Stimulated activated CD4-positive, alpha-beta T cell treated with anti-CD3 and anti-CD28 coated beads, Interleukin-4, amount 100 ng/mL, for 48 hours (primary cell): Measurements from ENCODE around the gene TENT4A.

Experiments used
- DNase-seq, 2 donors: peaks; one replicate each; pipeline ENCODE4 v3.0.0-alpha.2; 2020; ENCODE audit warnings: low read depth in 2 of 2

Gene TENT4A

DNA sequence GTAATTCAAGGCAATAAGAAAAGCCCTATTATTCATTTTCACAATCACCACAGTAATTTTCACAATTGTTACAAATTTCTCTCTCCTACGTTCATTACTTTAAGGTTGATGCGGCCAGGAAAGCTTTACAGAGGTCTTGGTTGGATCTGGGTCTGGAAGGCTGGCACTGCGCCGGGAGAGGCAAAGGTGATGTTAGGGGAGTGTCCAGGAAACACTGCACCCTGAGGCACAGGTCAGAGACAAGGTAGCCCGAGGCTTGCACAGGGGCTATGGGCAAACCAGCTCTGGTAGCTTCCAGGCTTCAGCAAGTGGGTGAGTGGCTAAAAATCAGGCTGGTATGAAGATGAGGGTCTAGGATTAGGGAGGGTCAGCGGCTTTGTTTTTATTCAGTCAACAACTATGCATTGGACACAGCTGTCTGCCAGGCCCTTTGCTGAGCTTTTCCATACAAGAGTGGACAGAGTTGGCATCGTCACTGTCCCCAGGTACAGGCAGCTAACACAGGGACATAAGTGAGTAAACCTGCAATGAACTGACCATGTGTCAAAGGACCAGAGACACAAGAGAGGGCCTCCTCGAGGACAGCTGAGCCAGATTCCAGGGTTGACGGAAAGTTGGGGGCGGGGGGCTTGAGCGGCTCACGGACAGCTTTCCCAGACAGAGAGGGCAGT is 12.4 kb upstream of the TENT4A start:
- DNase-seq = no peak

DNA sequence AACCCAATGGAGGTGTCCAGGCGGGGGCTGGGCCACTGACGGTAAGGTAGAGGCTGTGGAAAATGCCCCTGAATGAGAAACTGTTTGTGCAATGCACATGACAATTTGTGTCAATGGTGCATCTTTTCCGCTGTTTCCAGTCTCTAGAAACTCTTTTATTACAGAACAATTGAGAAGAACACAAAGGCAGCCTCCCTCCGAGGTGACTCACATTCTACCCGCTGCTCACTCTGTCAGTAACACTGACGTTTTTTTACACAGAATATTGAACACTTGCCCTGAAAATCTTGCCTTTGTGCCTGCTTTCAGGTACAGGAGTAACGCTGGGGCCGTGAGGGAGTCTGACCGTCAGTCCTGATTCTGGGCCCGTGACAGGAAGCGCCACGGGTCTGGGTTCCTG is 11.7 kb upstream of the TENT4A start:
- DNase-seq = no peak

DNA sequence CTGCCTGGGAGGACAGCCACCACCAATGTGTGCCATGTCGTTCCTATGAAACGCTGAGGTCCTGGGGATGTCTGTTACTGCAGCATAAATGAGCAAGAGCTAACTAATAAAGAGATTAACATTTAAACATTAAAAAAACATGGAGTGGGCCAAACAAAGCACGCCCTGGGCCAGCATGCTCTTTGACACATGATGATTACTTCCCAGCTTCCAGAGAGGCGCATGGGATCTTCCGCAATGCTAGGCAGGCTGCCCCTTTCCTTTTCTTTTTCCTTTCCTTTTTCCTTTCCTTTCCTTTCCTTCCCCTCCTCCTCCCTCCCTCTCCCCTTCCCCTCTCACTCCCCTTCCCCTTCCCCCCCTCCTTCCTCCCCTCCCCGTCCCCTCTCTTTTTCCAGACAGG is 10.6 kb upstream of the TENT4A start:
- no peak for DNase-seq

DNA sequence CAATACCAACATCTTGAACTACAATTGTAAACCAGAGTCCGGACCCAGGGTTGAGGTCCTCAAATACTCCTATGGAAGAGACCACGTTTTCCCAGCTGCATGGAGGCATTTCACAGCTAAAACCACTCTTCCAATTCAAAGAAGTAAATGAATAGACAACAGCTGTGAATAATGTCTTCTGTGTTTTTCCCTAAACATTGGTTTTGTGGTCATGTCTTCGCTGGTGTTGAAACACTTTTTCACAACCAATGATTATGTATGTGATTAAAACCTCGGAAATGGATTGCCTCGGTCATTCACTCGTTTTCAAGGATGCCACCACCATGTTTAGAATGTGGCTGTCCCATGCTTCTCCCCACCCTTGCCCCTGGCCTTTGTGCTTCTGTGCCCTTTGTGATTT is 9.4 kb upstream of the TENT4A start:
- DNase-seq = no peak

DNA sequence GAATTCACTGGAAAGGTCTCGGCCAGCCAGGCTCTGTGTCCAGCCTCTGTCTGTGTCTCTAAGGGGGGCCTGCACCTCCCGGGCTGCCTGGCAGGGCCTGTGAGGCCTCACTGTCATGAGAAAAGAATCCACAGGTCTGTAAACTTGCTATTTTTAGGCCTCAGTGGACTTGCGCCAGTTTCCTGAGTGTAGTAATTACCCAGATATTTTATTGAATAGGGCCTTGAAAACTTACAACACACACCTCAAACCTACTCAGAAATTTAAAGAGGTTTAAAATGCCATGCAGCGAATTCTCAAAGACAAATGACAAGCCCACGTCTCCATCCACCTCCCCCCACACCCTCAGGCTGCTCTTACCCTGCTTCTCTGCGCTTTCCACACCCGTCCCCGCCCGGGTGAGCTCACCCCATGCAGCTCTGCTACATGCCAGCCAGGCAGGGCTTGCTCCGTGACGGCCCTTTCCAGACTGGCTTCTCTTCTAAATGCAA is 8.8 kb upstream of the TENT4A start:
- DNase-seq = no peak

DNA sequence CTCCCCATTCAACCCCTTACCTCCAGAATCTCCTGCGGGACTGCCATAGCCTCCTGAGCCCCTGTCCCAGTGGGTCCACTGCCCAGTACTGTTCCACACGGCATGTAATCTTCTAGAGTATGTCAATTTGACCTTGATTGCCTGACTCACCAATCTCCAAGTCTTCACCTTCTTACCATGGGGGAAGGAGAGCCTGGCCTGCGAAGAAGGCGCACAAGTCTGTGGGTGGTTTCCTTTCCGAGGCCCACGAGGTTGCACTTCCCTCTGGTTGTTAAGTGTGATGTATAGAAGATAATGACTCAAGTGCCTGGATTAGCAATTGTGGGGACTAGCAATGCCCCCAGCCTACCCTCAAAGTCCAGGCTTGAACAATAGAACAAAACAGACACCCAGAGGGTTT is 8.1 kb upstream of the TENT4A start:
- no peak for DNase-seq

DNA sequence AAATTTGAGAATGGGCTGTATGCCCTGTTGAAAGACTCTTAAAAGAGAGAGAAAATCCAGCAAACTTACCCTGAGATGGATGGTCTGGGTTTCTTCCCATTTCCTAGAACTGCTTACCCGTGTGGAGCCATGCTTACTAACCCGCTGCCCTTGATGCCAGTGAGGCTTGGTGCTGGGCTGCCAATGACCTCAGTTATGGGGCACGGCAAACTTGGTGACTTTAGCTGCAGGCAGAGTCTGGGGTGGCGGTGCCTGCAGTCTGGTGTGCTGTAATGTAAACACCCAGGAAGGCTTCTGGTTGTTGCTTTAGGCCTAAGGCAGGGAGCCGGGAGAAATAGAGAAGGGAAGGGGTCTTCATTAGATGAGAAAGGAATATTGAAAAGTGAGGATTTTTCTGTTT is 7.3 kb upstream of the TENT4A start:
- no peak for DNase-seq

DNA sequence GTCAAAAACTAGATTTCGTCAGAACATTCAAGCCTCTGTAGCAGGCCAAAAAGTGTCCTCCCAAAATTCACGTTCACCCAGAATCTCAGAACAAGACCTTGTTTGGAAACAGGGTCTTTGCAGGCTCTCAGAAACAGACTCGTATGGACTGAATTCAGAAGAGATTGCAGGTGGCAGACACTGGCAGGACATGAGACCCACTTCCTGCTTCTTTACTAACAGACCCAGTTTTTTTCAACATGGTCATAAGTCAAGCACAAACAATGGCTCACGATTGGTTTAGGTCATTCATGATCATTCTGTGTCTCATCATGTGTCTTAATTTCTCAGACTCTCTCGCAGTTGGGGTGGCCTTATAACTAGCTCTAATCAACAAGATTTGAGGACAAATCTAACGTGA is 5.4 kb upstream of the TENT4A start:
- no peak for DNase-seq

DNA sequence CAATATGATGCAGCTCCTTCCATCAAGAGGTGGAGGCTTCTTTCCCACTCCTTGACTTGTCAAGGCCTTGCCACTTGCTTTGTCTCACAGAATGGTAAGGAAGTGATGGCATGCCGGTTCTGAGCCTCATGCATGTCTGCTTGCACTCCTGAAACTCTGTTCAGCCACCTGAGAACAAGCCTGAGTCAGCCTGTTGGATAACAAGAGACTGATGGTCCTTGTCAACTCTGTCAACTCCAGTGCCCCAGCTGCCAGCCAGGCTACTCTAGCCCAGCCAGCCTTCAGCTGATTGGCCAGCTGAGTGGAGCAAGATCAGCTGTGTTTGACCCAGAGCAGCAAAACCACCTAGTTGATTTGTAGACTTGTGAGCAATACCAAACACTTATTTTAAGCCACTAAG is 4.4 kb upstream of the TENT4A start:
- no peak for DNase-seq

DNA sequence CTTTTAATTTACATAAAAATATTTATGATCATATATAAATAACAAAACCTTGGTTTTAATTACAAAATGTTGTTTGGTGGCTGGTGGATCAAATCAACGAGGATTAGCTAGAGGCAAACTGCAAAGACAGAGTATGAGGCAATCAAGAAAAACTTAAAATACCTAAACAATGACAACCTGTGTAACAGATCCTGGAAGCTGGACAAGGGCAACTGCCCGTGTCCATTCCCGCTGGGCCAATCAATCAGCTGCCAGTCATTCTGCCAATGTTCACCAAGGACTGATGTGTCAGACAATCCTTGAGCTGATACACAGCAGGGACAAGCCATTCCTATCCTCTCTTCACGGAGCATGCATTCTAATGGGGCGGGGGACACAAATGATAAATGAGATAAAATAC is 3.2 kb upstream of the TENT4A start:
- no peak for DNase-seq

DNA sequence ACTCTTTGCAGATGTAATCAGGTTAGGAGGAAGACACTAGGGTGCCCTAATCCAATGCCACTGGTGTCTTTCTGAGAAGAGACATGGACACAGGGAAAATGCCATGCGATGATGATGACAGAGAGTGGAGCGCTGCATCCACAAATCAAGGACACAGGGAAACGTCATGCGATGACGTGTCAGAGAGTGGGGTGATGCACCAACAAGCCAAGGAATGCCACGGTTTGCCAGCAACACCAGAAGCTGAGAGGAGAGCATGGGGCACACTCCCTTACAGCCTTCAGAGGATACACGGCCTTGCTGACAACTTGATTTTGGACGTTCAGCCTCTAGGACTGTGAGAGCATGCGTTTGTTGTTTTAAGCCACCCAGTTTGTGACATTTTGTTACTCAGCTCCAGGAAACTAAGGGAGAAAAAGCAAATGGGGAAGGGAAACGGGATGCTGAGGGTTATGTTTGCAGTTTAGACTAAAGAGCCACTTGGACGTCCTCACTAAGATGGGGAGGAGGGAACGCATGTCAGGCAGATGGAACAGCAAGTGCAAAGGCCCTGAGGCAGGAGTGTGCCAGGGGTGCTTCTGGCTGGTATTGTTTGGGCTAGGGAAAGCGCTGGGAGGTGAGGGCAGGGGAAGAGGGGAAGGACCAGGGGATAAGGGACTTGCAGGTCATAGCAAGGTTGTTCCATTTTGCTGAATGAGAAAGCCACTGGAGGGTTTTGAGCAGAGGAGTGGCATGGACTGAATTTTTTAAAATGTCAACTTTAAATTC is 2.5 kb upstream of the TENT4A start:
- no peak for DNase-seq

DNA sequence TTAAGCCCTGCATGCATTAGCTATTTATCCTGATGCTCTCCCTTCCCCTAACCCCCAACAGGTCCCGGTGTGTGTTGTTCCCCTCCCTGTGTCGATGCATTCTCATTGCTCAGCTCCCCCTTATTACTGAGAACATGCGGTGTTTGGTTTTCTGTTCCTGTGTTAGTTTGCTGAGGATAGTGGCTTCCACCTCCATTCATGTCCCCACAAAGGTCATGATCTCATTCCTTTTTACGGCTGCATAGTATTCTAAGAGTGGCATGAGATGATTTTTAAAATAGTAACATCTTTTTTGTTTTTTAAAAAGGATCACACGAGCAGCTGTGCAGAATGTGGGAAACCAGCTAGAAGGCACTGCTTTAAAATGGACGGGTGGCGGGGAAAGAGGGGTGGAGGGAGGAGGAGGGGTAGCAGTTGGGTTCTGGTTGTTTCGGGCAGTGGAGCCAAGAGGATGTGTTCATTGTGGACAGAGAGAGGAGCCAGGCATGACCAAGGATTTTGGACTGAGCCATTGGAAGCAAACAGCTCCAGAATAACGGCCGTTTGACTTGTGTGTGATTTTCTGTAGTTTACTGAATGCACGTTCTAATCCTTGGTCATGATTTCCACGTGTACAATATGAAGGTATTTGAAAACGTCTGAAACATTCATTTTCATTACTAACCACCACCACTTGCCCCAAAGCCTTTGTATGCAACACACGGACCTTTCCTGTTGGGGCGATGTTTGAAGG is 1.7 kb upstream of the TENT4A start:
- no peak for DNase-seq

DNA sequence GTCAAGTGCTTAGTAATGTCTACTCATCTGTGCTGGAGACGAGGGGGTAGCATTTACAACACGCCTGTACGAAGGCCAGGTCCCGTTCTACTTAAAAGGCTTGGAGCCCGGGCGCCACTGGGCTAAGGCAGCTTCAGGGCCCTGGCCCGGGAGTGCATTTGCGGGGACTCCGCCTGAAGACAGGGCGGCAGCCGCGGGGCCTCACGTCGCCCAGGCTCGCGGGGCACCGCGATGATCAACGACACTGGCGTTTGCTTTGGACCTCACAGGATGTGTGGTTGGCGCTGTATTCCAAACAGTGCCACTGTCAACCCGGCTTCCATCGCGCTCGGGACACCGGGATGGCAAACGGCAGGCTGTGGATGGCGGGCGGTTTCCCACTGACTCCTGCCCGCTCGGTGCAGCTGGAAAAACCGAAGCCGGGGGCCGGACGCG is 1.1 kb upstream of the TENT4A start:
- DNase-seq = peak; percentile 33 to 43

DNA sequence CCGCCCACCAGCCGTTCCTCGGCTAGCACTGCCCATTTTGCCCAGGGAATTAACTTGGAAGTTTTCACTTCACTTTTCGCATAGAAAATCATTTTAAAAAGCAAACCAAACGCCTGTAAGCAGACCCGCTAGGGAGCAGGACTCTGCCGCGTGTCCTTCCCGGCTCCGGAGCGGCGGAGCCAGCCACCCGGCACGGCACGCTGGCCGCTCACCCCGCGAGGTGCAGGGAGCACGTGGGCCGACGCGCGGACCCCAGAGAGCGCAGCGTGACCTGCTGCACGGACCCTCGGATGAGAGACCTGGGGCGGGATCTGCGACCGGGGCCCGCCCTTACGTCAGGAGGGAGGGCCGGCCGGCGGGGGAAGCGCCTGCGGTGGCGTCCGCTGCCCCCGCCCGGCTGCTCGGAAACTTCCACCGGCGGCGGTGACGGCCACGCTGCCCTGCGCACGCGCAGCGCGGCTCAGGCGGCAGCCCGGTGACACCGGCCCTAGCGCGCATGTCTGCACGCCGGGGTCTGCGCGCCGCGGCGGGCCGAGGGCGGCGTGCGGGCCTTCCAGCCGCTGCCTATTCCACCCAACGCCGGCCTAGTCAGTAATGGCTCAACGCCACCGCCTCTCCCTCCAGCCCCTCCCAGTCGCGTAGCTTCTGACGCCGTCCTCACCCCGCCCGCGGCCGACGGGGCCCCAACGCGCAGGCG is 507 bp upstream of the TENT4A start:
- peak; percentile 93 to 94 for DNase-seq

DNA sequence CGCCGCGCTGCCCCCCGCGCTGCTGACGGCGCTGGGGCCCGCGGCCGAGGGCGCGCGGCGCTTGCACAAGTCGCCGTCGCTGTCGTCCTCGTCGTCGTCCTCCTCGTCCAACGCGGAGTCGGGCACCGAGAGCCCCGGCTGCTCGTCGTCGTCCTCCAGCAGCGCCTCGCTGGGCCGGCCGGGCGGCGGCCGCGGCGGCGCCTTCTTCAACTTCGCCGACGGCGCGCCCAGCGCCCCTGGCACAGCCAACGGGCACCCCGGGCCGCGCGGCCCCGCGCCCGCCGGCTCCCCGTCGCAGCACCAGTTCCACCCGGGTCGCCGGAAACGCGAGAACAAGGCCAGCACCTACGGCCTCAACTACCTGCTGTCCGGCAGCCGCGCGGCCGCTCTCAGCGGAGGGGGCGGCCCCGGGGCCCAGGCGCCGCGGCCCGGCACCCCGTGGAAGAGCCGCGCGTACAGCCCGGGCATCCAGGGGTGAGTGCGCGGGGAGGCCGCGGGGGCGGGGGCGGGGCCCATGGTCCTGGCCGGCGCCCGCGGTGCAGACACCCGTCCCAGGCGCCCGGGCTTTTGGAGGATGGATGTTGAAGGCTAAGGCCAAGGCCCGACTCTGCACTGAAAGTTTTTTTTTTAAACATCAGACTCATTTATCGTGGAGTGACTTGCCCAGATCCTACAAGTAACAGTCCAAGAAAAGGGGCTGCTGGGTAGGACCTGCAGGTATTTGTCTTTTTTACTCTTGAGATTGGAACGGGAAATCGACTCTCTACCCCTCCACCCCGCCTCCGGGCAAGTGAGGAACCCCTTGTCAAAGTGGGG is 1.2 kb downstream of the TENT4A start:
- no peak for DNase-seq

DNA sequence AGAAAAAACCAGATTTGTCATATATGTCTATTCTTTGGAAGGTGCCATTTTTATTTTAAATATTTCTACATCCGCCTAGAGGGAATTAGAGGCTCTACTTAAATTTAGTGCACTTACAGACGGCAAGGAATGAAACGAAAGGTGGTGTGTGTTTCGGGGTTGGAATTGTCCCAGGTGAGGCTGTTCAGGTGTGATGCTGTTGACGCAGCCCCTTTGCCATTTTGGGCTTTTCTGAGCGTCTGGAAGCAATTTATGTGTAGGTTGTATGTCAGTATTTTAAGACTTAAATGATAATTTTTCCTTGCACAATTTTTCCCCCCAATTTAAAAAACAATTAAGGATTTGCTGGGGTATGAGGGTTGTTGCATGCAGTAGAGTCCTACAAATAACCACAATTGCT is 2.0 kb downstream of the TENT4A start:
- DNase-seq = no peak

DNA sequence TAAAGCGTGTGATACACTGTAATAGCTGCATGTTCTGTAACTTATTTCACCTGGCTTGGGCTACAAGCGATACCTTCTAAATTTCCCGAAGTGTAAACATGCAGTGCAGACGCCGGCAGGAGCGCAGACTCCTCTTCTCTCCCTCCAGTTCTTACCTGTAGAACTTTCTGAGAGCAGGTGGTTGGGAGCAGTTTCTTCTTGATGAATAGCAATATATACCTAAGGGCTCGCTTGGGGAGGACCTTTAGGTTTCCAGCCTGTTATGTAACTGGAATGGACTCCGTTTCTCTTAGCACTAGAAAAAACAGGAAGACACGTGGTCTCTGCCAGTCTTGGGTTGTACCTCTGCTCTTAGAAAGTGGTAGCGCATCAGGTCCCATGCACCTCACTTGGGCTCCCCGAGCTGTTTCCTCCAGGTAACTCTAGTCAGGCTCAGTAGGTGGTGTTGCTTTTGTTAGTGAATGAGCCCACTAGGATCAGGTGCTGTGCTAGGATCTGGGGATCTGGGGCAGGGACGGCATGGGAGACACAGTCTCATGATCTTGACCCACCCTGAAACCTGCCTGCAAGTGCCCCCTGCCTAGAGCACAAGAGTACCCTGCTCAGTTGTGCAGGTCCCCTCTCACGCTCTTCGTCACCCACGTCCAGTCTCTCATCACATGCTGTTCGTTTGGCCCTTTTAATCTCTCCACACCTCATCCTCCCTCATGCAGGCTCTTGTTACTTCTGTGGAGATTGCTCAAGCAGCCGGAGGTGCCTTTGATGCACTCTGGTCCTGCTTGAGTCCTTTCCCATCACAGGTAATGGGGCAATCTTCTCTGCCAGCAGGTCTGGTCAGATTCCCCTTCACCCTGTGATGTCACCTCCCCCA is 2.8 kb downstream of the TENT4A start:
- no peak for DNase-seq

DNA sequence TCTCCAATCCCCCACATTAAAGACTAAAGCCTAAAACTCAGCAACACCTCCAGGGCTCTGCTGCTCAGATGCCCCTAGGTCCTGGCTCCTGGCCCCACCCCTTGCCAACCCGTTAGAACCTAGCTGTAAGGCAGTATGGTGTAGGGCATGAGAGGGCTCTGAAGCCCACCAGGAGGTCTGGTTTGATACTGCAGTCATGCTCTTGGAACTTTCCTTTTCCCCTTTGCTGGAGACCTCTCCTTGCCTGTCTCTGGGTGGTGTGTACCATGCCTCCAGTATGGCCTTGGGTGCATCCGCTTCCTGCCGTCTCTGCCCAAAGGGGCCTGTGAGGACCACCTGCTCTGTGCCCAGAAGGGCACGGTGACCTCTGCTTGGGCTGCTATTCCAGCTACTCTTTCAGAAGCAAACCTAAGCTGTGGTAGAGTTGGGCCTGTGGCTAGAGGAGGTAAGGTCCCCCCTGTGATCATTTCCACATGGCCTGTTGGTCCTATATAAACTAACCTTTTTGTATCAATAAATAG is 3.5 kb downstream of the TENT4A start:
- no peak for DNase-seq

DNA sequence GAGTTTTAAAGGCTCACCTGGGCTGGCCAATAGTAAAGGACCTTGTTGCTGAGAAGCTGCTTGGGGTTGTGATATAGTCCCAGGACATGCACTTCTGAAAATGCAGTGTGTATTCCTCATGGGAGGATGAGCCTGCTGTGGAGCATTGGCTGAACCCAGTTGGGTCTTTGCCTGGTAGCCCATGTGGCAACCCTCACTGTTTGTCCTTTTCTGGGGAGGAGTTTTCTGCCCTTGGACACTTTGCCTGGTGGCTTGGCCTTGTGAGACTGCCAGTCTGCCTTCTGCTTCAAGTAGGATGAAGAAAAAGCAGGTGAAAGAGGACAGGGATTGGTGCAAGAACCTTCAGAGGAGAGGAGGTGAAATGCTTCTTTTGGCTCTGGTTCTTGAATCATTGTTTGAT is 4.0 kb downstream of the TENT4A start:
- DNase-seq = no peak

DNA sequence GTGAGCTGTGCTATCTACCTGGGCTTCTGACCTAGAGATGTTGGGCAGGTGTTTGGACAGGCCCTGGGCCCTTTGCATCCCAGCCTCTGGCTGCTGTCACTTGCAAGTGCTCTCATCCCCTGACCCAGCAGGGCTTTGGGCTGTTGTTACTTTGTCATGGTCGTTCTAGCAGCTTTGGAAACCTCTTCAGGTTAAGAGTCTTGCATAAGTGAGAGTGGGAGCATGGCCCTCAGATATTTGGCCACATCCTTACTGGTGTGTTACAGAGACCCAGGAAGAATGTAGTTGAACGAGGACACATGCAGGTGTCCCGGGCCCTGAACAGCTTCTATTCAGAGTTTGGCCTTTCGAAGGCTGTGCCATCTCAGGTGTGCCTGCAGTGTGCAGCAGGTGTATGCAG is 4.5 kb downstream of the TENT4A start:
- DNase-seq = no peak
